ENCODE data around the gene C6orf47.

Gene C6orf47

GRCh38 chr6:31615748-31616147, 44.8 kb downstream of the C6orf47 start:
- FAIRE-seq, result no peak
- DNase-seq (ENCODE audit: insufficient read length, low spot score), result no peak

GRCh38 chr6:31614684-31615578, 45.6 kb downstream of the C6orf47 start, which contains the start of gene AIF1:
TSS of gene AIF1 (plus strand) at chr6:31615234. CDS start at chr6:31615330, 96 bp downstream.
- FAIRE-seq (no peak), DNase-seq (ENCODE audit: insufficient read length, low spot score) (no peak)

GRCh38 chr6:31614075-31614619, 46.4 kb downstream of the C6orf47 start:
- FAIRE-seq, result no peak
- DNase-seq (ENCODE audit: insufficient read length, low spot score), result no peak

- DNase-seq (ENCODE audit: insufficient read length, low spot score), result no peak
- no peak for FAIRE-seq
Observed at GRCh38 chr6:31610968-31611367, 49.6 kb downstream of the C6orf47 start.

GRCh38 chr6:31609519-31610406, 50.8 kb downstream of the C6orf47 start:
- FAIRE-seq (no peak), DNase-seq (ENCODE audit: insufficient read length, low spot score) (no peak)

Measured in HTR-8/SVneo (cell line).